Stomach smooth muscle (tissue), 2 donors: ENCODE results near the gene ZBTB7C.

Experiments used
- H3K27ac ChIP-seq: one replicate; pipeline ENCODE4 v1.7.0; 2013; ENCODE audit warnings: mild to moderate bottlenecking, low read length, inconsistent platforms
- H3K27me3 ChIP-seq, 2 donors: one replicate each; pipeline ENCODE4 v1.7.0; 2013; ENCODE audit warnings: low read length in 2 of 2; ENCODE audit not compliant: insufficient read depth in 2 of 2, control insufficient read depth in 1 of 2
- H3K36me3 ChIP-seq, 2 donors: one replicate each; pipeline ENCODE4 v1.7.0; 2013; ENCODE audit warnings: low read length in 2 of 2; ENCODE audit not compliant: control insufficient read depth in 2 of 2, insufficient read depth in 2 of 2
- H3K4me1 ChIP-seq: one replicate; pipeline ENCODE4 v1.7.0; 2013; ENCODE audit warnings: low read length; ENCODE audit not compliant: control insufficient read depth, insufficient read depth
- H3K4me3 ChIP-seq, 2 donors: one replicate each; pipeline ENCODE4 v1.7.0; 2013; ENCODE audit warnings: low read length in 2 of 2
- H3K9ac ChIP-seq, 2 donors: one replicate each; pipeline ENCODE4 v1.7.0; 2013; ENCODE audit warnings: low read length in 2 of 2, mild to moderate bottlenecking in 1 of 2
- H3K9me3 ChIP-seq, 2 donors: one replicate each; pipeline ENCODE4 v1.7.0; 2013; ENCODE audit warnings: low read length in 2 of 2; ENCODE audit not compliant: control insufficient read depth in 2 of 2
- donor health status: healthy.
- donor health status: Pancreatic carcinoma.

ZBTB7C gene

GRCh38 chr18:48058486-48058885 lies 350.7 kb downstream of the ZBTB7C start:
- Histone ChIP-seq H3K27ac (no peak overlapping the region), H3K9ac (no peak overlapping the region), H3K4me1 (no peaks in the 10 kb centered on the region), H3K36me3 (no peaks in the 10 kb centered on the region), H3K4me3 (no peak overlapping the region), H3K9me3 (no peaks in the 10 kb centered on the region), H3K27me3 (peaks cover 0 to 5% of the 10 kb centered on the region in 2 donors)

GRCh38 chr18:48057018-48057417 lies 352.2 kb downstream of the ZBTB7C start:
- Histone ChIP-seq H3K4me3 (no peak overlapping the region), H3K27me3 (peaks cover 0 to 5% of the 10 kb centered on the region in 2 donors), H3K9ac (no peak overlapping the region), H3K36me3 (no peaks in the 10 kb centered on the region), H3K9me3 (no peaks in the 10 kb centered on the region), H3K4me1 (no peaks in the 10 kb centered on the region), H3K27ac (no peak overlapping the region)

GRCh38 chr18:48055351-48055750 lies 353.8 kb downstream of the ZBTB7C start:
- no peaks in the 10 kb centered on the region for H3K36me3 ChIP-seq

GRCh38 chr18:48053881-48054816 lies 355.0 kb downstream of the ZBTB7C start:
- no peaks in the 10 kb centered on the region for H3K4me1 ChIP-seq
- H3K9ac ChIP-seq = no peak overlapping the region
- no peaks in the 10 kb centered on the region for H3K36me3 ChIP-seq
- H3K9me3 ChIP-seq = no peaks in the 10 kb centered on the region
- H3K4me3 ChIP-seq = no peak overlapping the region
- peaks cover 0 to 5% of the 10 kb centered on the region in 2 donors for H3K27me3 ChIP-seq
- no peak overlapping the region for H3K27ac ChIP-seq

More at GRCh38 chr18:48055351-48055750, 353.8 kb downstream of the ZBTB7C start:
- H3K4me3 ChIP-seq = no peak overlapping the region
- no peak overlapping the region for H3K27ac ChIP-seq
- H3K4me1 ChIP-seq = no peaks in the 10 kb centered on the region
- no peak overlapping the region for H3K9ac ChIP-seq
- H3K9me3 ChIP-seq = no peaks in the 10 kb centered on the region
- H3K27me3 ChIP-seq = peaks cover 0 to 5% of the 10 kb centered on the region in 2 donors

- H3K4me3 ChIP-seq = no peak overlapping the region
- H3K27ac ChIP-seq = no peak overlapping the region
- H3K9ac ChIP-seq = no peak overlapping the region
- no peaks in the 10 kb centered on the region for H3K9me3 ChIP-seq
- H3K36me3 ChIP-seq = no peaks in the 10 kb centered on the region
- no peaks in the 10 kb centered on the region for H3K4me1 ChIP-seq
- peaks cover 0 to 5% of the 10 kb centered on the region in 2 donors for H3K27me3 ChIP-seq
Observed at GRCh38 chr18:48052842-48053241, 356.3 kb downstream of the ZBTB7C start.

- peaks cover 0 to 5% of the 10 kb centered on the region in 2 donors for H3K27me3 ChIP-seq
- no peaks in the 10 kb centered on the region for H3K36me3 ChIP-seq
- no peaks in the 10 kb centered on the region for H3K4me1 ChIP-seq
- H3K27ac ChIP-seq = no peak overlapping the region
- H3K9me3 ChIP-seq = no peaks in the 10 kb centered on the region
- H3K4me3 ChIP-seq = no peak overlapping the region
- no peak overlapping the region for H3K9ac ChIP-seq
Observed at GRCh38 chr18:48051945-48052840, 357.0 kb downstream of the ZBTB7C start.

- Histone ChIP-seq H3K36me3 (no peaks in the 10 kb centered on the region), H3K27me3 (peaks cover 0 to 5% of the 10 kb centered on the region in 2 donors), H3K4me3 (no peak overlapping the region), H3K9ac (no peak overlapping the region), H3K27ac (no peak overlapping the region), H3K9me3 (peaks cover 2 to 9% of the 10 kb centered on the region in 2 donors), H3K4me1 (no peaks in the 10 kb centered on the region)
Observed at GRCh38 chr18:48050176-48050575, 359.0 kb downstream of the ZBTB7C start.

- H3K36me3 ChIP-seq = no peaks in the 10 kb centered on the region
- H3K4me3 ChIP-seq = no peak overlapping the region
- no peaks in the 10 kb centered on the region for H3K4me1 ChIP-seq
- peaks cover 2 to 9% of the 10 kb centered on the region in 2 donors for H3K9me3 ChIP-seq
- no peak overlapping the region for H3K27ac ChIP-seq
- no peak overlapping the region for H3K9ac ChIP-seq
- H3K27me3 ChIP-seq = peaks cover 0 to 5% of the 10 kb centered on the region in 2 donors
Observed at GRCh38 chr18:48049757-48050156, 359.4 kb downstream of the ZBTB7C start.

- Histone ChIP-seq H3K4me1 (no peaks in the 10 kb centered on the region), H3K4me3 (no peak overlapping the region), H3K9me3 (peaks cover 2 to 15% of the 10 kb centered on the region in 2 donors), H3K27me3 (no peaks in the 10 kb centered on the region), H3K9ac (no peak overlapping the region), H3K27ac (no peak overlapping the region), H3K36me3 (no peaks in the 10 kb centered on the region)
Observed at GRCh38 chr18:48048251-48048650, 360.9 kb downstream of the ZBTB7C start.

GRCh38 chr18:48046843-48047242 lies 362.3 kb downstream of the ZBTB7C start:
- Histone ChIP-seq H3K4me3 (no peak overlapping the region), H3K9ac (no peak overlapping the region), H3K36me3 (no peaks in the 10 kb centered on the region), H3K27ac (no peak overlapping the region), H3K27me3 (no peaks in the 10 kb centered on the region), H3K9me3 (peaks cover 2 to 18% of the 10 kb centered on the region in 2 donors), H3K4me1 (no peaks in the 10 kb centered on the region)
